ENCODE data around the gene GPHA2. TPM values are rescaled to one million over a fixed set of nuclear protein-coding genes. Genes with fewer than 3 reads are reported as not detected.

The GPHA2 gene
- polyA plus RNA-seq, 4 donors = 1.9 to 3.1 (median 2.6) TPM

DNA sequence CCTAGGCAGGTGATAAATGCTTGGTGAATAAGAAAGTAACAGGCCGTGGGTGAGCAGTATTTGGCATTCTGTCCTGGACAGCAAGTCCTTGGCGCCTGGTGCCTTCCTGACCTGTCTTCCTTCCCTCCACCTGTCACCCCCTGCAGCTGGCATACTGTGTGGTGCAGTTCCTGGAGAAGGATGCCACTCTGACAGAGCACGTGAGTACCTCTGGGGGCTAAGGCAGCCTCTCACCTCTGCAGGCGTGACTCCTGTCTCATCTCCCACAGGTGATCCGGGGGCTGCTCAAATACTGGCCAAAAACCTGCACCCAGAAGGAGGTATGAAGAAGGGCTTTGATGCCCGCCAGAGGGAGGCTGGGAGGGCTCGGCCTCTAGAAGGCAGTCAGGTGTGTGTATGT, 4.4 kb downstream of the GPHA2 start:
- DNase-seq (ENCODE audit: low read depth in 4 of 4, low spot score in 2 of 4) = no peak

GRCh38 chr11:64930340-64930739, 5.4 kb downstream of the GPHA2 start:
- DNase-seq (ENCODE audit: low read depth in 4 of 4, low spot score in 2 of 4) = no peak

DNA sequence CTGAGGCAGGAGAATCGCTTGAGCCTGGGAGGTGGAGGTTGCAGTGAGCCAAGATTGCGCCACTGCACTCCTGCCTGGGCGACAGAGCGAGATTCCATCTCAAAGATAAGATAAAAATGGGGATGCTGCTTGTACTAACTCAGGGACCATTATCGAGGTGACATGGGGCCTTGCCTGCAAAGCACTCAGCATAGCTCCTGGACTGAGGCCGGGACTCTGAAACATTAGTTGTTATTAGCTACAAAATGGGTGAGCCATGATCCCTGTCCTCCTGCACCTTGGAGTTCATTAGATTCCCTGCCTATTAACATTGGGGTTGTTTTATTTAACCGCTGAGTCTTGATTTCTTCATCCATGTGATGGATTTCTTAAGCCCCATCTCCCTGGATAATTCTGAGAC, 6.1 kb downstream of the GPHA2 start:
- no peak for DNase-seq (ENCODE audit: low read depth in 4 of 4, low spot score in 2 of 4)

DNA sequence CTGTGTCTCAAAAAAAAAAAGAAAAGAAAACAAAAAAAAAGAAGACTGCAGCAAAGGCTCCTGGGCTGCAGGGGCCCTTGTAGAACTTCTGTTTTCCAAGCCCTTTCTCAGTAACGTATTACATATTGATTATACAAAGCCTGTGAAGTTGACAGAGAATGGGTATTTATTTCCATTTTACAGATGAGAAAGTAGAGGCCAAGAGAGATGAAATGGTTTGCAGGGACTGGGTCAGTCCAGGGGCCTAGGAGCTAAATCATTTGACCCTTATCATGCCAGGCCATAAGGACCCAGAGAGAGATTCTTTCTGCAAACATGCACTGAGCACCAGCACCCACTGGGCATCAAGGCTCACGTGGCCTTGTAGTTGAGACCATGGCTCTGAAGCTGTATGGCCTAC, 6.7 kb downstream of the GPHA2 start:
- DNase-seq (ENCODE audit: low read depth in 4 of 4, low spot score in 2 of 4) = no peak

GRCh38 chr11:64926689-64927088, 9.0 kb downstream of the GPHA2 start:
- DNase-seq (ENCODE audit: low read depth in 4 of 4, low spot score in 2 of 4) = no peak

GRCh38 chr11:64925536-64926436, 9.9 kb downstream of the GPHA2 start:
- no peak for DNase-seq (ENCODE audit: low read depth in 4 of 4, low spot score in 2 of 4)

GRCh38 chr11:64924910-64925284, 10.8 kb downstream of the GPHA2 start:
- no peak for DNase-seq (ENCODE audit: low read depth in 4 of 4, low spot score in 2 of 4)

- DNase-seq (ENCODE audit: low read depth in 4 of 4, low spot score in 2 of 4) = peak; percentile 68 to 84 (median 78)
Observed at GRCh38 chr11:64923944-64924909, 11.5 kb downstream of the GPHA2 start, which contains the start of gene PPP2R5B. PPP2R5B (plus strand) TSS chr11:64924689; CDS start chr11:64925735, 1,046 bp downstream.

DNA sequence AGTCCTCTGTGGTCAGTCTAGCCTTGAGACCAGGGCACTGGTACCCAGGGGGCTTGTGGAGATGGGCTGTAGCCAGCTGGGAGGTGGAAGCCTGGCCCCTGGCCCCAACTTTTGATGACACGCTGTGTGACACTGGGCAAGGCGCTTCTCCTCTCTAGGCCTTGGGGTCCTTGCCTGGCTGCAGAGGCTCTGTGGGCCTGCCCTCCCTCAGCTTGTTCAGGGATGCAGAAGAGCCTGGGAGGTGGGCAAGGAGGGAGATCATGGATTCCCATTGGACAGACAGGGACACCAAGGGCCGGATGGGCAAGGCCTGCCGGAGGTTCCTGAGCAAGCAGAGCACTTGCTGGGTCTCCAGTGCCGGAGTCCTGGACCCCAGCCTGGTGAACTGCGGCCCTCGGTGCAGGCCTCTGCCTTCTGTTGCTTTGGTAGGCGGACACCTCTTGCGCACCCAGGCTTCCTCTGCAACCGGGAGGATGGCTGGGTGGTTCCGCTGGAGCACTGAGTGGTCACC, 12.5 kb downstream of the GPHA2 start:
- DNase-seq (ENCODE audit: low read depth in 4 of 4, low spot score in 2 of 4) = no peak

DNA sequence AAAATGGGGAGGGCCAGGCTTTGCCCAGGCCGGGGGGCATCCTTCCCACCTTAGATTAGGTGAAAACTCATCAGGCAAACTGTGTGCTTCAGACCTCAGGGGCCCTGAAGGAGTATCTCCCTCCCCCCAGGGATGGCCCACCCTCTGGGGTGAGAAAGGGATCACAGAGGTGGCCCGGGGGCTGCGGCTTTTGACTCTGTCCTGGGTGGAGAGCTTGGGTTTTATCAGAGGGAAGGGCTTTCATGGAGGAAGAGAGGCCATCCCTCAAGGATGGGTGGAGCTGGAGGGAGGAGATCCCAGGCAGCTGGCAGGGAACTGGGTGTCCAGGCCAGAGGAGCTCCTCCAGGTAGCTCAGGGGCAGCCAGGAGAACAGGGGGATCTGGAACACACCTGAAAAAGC, 14.3 kb downstream of the GPHA2 start:
- no peak for DNase-seq (ENCODE audit: low read depth in 4 of 4, low spot score in 2 of 4)

DNA sequence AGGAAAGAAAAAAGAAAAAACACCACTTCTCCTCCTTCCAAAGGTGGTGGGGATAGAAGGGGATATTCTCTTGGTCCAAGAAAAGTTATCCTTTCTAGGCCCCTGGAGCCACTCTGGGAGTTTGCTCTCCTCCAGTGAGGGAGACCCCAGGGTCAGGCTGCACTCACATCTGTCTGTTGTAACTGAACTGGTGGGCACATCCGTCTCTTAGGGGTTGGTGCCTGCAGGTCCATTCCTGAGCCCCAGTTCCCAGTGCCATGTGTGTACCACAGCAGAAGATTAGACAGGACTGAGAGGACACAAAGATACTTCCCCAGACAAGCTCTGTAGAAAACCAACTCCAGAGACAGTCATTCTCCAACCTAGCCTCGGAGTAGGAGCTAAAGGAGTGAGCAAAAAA, 15.6 kb downstream of the GPHA2 start:
- DNase-seq (ENCODE audit: low read depth in 4 of 4, low spot score in 2 of 4) = no peak

GRCh38 chr11:64919627-64920026, 16.1 kb downstream of the GPHA2 start:
- DNase-seq (ENCODE audit: low read depth in 4 of 4, low spot score in 2 of 4) = no peak

- no peak for DNase-seq (ENCODE audit: low read depth in 4 of 4, low spot score in 2 of 4)
Observed at GRCh38 chr11:64918017-64918416, 17.7 kb downstream of the GPHA2 start.

GRCh38 chr11:64917663-64917995, 18.1 kb downstream of the GPHA2 start:
- no peak for DNase-seq (ENCODE audit: low read depth in 4 of 4, low spot score in 2 of 4)

DNA sequence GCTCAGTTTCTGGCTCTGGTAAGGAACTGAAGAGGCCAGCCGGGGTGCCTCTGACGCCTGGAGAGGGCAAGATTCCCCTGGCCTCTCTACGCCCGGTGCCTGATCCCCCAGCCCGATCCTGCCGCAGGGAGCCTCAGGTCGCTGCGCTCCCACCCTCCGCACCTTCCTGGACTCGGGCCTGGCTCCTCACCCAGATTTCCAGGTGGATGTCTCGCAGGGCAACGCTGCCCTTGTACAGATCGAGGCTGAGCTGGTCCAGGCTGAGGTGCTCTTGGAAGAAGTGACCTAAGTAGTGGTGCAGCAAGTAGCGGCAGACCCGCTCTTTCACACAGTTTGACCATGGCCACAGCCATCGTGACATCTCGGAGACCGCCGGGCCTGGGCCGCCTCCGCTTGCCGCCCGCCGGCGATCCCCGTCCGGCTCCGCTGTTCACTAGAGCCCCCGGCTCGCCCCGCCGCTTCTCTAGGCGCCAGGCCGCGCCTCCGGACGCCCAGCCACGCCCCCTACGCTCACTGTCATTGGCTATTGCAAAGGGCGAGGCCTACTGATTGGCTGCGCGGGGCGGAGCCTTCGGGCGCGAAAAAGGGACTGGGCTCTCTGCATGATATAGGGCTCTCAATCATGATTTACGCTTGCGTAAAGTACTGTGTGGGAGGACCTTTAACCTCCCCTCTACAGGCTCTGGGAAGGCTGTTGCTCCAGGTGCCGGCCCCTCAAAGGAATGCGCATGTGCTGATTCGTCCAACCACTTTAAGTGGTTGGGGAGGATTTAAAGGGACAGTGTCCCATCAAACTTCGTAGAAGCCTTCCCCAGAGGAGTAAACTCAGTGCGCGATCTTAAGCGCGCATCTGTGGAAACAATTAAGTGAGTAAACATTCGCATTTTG, 18.7 kb downstream of the GPHA2 start, which contains the start of gene ATG2A:
Gene ATG2A (minus strand): TSS at position 435 of the 888 bp plus-strand sequence. CDS start 74 bp downstream, at position 361.
- peak; percentile 97 to 100 (median 99) for DNase-seq (ENCODE audit: low read depth in 4 of 4, low spot score in 2 of 4)

- DNase-seq (ENCODE audit: low read depth in 4 of 4, low spot score in 2 of 4) = no peak
Observed at GRCh38 chr11:64916040-64916774, 19.5 kb downstream of the GPHA2 start.

GRCh38 chr11:64915376-64915887, 20.3 kb downstream of the GPHA2 start:
- DNase-seq (ENCODE audit: low read depth in 4 of 4, low spot score in 2 of 4) = no peak

DNA sequence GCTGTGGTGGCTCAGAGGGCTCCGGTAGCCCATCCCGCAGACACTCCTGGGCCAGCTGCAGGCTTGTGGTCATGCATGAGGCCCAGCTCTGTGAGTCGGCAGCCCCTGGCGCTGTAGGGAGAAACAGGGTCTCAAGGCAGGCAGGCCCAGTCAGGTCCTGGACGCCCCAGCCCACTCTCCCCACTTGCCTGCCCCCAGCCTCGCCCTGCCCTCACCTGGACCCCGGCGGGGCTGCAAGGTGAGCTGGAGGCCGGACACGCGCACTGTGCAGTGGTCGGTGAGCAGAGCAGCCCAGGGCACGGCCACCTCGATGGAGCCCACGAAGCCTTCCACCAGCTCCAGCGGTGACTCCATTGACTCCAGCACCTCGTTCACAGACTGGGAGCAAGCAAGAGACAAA, 21.6 kb downstream of the GPHA2 start:
- no peak for DNase-seq (ENCODE audit: low read depth in 4 of 4, low spot score in 2 of 4)

- DNase-seq (ENCODE audit: low read depth in 4 of 4, low spot score in 2 of 4) = no peak
Observed at GRCh38 chr11:64913171-64913727, 22.4 kb downstream of the GPHA2 start.
